Kasumi-1 (cell line): ENCODE data around the gene XKR3.
"Not testable (repeated sequence)": the region's sequence is repeated elsewhere in the genome, so short reads cannot be mapped to it uniquely, and the experiment has no call there.

Experiments
- DNase-seq, 2 experiments: peaks; one replicate each; lab custom pipeline; 2025; lab: John Stamatoyannopoulos, UW

Gene XKR3

DNA sequence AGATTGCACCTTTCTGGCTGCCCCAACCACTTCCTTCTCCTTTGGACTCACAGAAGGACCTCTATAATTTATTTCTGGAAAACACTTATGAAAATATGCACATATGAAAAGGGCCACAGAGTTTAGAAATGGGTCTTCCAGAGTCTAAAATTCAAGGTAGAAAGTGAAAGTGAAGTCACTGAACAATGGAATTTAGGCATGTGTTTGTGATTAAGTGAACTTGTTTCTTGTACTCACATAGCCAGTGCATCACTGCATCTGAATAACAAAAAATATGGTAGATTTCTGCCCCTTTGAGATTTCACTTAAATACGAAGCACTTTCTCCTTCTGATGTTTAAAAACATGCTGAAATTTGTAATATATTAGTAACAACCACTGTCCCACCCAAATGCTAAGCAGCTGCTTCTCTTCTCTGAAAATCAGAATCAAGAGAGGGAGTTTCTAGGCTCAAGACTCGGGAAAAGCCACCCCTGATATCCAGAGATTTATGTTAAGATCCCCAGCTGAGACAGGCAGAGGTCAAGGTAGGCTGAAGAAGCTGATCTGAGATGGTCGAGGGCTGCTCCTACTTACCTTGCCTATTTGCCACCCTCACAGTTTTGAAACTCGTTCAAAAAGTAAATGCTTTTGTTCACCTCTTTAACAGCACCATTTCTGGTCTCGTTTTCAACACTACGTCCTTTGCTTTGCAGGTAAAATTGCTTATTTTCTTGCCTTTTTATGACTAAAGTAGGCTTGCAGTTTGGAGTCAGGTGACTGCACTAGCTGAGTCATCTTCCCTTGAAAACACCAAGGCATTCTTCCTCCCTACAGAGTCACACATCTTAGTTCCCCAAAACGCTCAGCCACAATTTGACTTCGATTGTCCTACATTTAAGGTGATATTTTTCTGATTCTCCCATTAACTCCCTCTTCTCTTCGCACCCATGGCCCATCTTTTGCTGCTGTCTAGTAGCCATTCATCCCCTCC is at the start of gene XKR3:
XKR3 (minus strand) TSS at position 696 of the 972 bp plus-strand sequence. CDS start 17,338 bp downstream, outside the sequence.
- peak; percentile 70 to 77 for DNase-seq

DNA sequence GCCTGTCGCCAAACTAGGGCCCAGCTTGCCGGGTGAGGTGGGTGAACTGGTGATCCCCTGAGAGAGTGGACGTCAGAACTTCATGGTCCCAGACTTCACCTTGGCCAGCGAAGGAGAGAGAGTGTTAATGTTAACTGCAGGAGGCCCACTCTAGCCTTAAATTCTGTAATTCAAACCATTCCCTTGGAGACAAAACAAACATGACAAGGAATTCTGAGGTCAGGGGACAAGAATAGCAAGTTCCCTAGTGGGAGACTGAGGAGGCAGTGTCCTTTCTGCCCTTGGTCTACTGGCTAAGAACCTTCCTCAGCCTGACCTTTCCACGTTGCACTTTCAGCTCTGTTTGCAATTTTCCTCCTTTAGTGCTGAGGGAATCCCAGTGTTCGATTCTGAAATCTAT is 44.4 kb upstream of the XKR3 start:
- DNase-seq, result not testable (repeated sequence)

DNA sequence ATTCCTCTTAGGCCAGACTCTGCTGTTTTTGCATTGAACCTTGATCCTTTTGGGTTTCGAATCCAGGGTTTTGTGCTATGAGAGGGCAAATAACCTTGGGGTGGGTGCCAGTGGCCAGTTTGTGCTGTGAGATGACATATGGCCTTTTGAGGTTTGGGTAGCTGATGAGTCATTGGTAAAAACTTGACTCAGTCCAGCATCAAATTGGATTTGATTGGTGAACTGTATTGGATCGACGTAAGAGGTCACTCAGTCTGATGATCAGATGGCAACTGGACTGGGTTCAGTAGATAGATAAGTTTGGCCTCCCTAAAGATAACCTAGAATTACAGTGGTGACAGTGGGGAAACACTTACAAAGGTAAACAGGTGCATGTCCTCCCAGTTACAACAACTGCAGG is 41.0 kb upstream of the XKR3 start:
- no peak for DNase-seq

DNA sequence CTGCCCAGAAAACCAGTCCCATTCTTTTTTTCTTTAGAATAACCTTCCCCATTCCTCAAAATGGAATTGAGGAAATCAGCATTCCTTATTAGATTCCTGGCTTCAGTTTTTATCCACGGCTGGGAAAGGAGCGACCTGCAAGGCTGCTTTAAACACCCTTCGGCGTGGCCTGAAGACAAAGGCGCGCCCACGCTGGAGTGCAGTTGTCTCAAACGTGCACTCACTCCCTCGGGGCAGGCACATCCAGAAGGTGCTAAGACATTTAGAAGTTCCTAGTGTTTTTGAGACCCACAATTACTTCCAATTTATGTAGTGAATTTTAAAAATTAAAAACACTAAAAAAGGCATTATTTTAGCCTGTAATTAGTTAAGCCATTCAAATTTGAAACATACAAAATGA is 31.6 kb upstream of the XKR3 start:
- DNase-seq, result not testable (repeated sequence)

DNA sequence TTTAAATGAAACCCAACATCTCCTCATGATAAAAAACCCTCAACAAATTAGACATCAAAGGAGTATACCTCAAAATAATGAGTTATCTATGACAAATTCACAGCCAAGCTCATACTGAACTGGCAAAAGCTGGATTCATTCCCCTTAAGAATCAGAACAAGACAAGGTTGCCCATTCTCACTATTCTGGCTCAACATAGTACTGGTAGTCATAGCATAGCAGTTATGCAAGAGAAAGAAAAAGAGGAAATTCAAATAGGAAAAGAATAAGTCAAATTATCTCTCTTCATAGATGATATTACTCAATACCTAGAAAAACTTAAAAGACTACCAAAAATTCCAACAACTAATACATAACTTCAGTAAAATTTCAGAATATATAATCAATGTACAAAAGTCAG is 29.4 kb upstream of the XKR3 start:
- DNase-seq, result peak; percentile 15 to 27

DNA sequence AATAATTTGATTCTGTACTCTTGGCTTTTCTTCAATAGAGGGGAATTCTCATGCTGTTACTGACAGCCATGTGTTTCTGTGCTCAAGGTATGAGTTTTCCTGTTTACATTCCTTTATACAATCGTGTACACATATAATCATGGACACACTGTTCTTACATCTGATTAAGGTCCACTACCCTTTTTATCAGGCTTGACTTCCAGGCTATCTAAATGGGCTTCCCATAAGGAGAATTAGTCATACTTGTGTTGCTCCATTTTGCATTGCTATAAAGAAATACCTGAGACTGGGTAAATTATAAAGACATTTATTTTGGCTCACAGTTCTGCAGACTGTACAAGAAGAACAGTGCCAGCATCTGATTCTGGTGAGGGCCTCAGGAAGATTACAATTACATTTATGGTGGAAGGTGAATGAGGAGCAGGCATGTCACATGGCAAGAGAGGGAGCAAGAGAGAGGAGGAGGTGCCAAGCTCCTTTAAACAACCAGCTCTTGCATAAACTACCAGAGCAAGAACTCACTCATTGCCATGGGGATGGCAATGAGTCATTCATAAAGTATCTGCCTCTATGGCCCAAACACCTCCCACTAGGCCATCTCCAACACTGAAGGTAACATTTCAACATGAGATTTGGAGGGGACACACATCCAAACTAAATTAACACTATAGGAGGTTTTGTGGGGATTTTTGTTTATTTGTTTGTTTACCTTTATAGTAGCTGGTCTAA is 26.2 kb upstream of the XKR3 start:
- not testable (repeated sequence) for DNase-seq

DNA sequence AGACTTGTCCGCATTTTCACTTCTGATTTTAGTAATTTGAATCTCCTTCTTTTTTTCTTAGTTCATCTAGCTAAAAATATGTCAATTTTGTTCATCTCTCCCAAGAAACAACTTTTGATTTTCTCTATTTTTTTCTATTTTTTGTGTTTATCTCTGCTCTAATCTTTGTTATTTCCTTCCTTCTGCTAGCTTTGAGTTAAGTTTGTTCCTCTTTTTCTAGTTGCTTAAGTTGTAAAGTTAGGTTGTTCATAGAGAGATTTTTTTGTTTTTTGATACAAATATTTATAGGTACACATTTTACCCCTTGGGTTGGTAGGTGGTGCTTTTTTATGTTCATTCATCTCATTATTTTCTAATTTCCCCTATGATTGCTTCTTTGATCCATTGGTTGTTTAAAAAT is 22.1 kb upstream of the XKR3 start:
- peak; percentile 34 to 56 for DNase-seq

DNA sequence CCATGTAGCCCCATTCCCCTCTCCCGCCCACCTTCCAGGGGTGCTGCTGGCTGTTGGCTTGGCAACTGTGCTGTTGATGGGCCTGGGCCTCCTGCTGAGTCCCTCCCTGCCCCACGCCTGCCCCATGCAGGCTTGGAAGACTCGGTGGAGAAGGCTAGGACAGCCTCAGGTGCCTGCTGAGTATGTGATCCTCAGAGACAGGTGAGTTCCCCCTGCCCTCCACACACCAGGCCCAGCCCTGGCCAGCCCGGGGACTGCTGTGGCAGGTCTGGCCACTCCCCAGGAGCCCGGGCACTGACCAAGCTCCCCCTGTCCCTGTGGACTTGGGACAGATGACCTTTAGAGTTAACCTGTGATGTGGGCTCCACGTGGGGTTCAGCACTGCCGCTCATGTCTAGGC is 20.7 kb upstream of the XKR3 start:
- DNase-seq, result no peak

DNA sequence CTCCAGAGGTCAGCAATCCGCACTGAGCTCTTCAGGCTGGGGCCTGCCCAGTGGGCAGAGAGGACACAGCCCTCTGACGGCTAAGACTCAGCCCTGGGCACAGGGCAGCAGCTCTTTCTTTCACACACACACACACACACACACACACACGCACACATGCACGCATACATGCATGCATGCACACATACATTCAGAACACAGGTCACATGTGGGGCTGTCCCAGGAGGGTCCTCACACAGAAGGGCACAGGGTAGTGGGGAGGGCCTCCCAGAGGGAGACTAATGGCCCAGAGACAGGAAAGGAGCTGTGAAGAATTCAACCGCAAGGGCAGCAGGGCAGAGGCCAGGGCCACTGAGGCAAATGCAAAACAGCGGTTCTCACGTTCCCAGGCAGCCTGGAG is 20.3 kb upstream of the XKR3 start:
- DNase-seq, result no peak

DNA sequence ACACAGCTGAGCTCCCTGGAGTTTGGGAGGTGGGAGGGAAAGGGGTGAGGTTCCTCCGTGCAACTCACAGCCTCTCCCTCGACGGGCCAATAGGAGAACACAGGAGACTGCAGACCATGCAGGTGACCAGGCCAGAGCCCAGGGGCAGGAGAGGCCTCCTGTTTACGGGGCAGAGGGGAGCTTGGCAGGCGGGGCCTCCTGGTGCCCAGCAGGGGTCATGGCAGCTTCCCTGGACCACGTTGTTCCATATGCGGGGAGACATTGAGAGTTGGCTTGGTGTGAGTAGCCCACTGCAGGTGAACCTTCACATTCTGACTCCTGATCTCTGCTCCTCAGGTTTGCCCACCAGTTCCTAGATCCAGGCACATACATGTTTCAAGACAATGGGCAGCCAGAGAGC is 19.3 kb upstream of the XKR3 start:
- DNase-seq, result no peak

DNA sequence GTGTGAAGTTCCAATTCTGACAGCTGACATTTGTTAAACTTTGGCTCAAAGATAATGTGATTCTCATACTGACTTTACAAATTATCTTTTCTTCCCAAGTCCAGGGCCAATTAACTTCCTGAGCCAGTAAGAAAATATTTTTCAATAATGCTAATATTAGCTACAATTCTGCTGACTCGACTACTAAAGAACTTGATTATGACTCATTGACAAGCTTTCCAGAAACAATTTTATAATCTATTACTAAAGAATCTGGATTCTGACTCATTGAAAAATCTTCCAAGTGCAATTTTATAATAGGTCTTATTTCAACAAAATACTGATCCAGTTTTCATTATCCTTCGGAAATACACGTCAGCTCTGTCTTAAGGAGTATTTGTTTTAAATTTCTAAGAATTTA is 12.9 kb upstream of the XKR3 start:
- no peak for DNase-seq

- no peak for DNase-seq
Measured at GRCh38 chr22:16834971-16835370, 9.8 kb upstream of the XKR3 start.

DNA sequence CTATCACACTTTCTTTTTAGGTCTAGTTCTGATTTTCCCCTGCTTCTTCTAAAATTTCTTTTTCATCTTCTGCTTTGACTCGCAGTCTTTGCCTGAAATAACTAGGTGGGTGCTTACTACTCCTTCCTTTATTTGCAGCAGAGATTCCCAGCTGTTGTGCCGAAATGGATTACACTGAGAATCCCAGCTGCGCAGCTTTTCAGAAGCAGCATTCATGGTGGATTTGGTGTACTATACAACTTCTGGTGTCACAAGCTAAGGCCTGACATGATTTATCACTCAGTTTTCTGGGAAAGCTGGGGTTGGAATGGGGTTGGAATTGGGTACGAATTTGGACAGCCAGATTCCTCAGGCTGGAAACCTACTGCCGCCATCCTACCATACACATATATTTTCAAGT is 6.0 kb upstream of the XKR3 start:
- DNase-seq, result no peak

DNA sequence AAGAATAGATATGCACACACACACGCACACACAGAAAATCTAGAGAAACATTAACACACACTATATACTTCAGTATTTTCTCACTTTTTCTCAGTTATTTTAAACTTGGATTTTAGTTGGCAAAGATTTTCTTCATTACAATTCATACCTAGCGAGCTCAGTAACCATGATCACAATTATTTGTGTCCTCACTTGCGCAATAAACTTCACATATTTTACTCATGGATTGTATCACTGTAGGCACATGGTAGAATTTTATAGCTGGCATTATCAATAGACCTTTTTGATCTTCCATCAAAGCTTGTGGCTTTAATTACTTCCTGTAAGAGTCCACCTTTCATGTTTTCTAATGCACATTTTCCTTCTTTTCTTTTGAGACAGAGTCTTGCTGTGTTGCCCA is 4.8 kb upstream of the XKR3 start:
- DNase-seq, result no peak

GRCh38 chr22:16828876-16829275 is 3.7 kb upstream of the XKR3 start:
- no peak for DNase-seq

DNA sequence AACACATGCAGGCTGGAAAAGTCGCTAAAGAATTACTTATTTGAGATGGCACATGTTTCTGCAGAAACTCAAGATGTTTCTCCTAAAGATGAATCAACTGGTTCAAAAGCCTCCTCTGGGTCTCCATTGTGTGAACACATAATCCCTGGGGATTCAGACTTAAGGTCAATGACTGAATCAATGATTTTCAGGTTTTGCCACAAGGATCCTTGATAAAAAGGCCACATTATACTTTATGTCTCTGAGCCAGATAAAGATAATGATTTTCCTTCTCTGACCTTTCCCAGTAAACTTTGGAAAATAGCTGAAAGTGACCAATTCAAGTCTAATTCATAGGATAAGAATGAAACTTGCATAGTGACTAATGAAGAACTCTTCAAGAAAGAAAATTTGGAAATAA is 2.3 kb upstream of the XKR3 start:
- DNase-seq, result no peak

DNA sequence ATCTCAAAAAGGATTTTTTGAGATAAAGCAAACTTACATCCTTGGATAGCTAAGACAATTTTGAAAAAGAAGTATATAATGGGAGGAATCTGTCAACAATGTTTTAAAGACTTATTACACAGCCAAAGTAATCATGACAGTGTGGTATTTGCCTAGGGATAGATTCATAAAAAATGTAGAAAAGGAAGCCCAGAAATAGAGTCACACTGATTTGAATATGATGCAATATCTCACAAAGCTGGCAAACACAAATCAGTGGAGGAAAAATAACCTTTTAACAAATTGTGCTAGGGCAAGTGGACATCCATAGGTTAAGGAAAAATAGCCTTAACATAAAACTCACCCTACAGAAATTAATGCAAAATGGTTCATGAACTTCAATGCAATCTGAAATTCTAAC is 6.0 kb downstream of the XKR3 start:
- no peak for DNase-seq

GRCh38 chr22:16818538-16818937 is 6.7 kb downstream of the XKR3 start:
- no peak for DNase-seq

- no peak for DNase-seq
Measured at GRCh38 chr22:16815073-16815472, 10.1 kb downstream of the XKR3 start.

DNA sequence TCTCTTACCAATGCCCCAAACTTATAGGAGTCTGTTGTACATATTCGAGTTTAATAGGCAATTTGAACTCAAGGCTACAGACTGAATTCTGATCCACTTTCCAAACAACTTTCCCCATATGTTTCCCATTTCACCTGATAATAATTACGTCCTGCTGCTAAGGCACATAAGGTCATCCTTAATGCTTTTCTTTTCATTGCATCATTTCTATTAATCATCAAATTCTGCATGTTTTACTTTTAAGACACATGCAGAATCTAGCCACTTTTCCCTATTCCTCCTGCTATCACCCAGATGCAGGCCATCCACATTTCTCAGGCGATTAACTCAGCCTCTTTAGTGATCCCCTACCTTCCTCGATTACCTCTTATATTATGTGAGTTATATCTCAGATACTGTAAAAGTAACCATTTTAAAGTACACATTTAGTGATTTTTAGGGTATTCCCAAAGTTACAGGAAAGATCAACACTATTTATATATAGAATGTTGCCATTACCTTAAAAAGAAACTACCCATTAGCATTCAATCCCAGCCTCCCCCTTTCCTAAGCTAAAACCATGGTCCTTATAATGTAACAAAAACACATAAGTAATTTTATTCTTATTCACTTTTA is 14.9 kb downstream of the XKR3 start:
- no peak for DNase-seq

DNA sequence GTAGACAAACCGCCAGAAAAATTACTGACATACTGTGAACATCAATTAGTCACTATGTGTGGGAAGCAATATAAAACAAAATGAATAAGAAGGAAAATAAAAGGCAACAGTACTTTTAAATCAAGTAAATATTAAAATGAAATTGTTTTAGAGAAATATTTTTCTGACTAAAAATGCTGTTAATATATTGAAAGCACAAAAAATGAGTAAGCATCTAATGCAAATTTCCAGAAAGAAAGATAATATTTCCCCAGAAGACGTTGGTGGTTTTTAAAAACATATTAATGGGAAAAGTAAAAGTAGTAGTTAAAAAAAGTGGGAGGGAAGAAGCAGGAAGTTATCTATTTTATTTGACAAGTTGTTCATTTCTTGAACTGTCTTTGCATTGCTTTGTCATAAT is 16.5 kb downstream of the XKR3 start:
- no peak for DNase-seq

DNA sequence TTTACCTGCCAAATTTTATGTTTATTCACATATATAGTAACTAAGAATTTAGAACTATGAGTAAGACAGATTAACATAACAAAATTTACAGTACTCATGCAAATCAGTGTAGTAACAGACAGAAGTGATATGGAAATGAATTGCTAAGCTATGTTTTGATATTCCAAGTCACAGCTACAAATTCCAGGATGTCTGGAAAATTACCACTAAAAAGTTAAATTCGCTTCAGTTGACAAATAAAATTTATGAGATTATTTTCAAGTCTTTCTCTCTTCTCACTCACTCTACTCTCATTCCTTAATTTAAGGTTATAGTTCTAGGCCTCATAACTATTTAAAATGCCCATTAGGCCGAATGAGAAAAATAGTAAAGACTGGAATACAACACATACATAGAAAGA is 18.1 kb downstream of the XKR3 start:
- no peak for DNase-seq

DNA sequence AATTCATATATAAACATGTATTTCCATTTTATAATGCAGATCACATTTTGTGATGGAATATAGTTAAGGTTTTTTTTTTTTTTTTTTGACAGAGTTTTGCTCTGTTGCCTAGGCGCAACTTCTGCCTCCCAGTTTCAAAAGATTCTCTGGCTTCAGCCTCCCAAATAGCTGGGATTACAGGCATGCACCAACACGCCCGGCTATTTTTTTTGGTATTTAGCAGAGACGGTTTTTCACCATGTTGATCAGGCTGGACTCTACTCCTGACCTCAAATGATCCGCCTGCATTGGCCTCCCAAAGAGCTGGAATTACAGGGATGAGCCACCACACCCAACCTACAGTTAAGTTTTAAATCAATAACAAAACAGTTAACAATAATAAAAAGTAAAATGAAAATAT is 18.8 kb downstream of the XKR3 start:
- no peak for DNase-seq
